DOHH2 (cell line): ENCODE data around the gene ARHGAP33.

ENCODE experiments used
- H3F3A ChIP-seq: fragments of 200-600 bp; sonication (generic), shearing (Covaris generic); 2 replicates; pipeline ENCODE4 v1.6.0; 2016; ENCODE audit warnings: antibody characterized with exemption, mild to moderate bottlenecking; ENCODE audit not compliant: control insufficient read depth, insufficient read depth
- H3K27ac ChIP-seq: fragments of 200-600 bp; sonication (generic); 2 replicates; pipeline ENCODE4 v1.5.1; 2014; ENCODE audit warnings: low read depth, mild to moderate bottlenecking, low read length, moderate library complexity
- H3K27me3 ChIP-seq: fragments of 200-600 bp; sonication (generic); 2 replicates; pipeline ENCODE4 v1.6.1; 2014; ENCODE audit warnings: mild to moderate bottlenecking, low read length, mixed read lengths; ENCODE audit not compliant: control insufficient read depth
- H3K36me3 ChIP-seq: fragments of 200-600 bp; sonication (generic); 2 replicates; pipeline ENCODE4 v1.6.1; 2014; ENCODE audit warnings: mild to moderate bottlenecking, low read length, moderate library complexity, mixed read lengths; ENCODE audit not compliant: control insufficient read depth
- H3K4me1 ChIP-seq: fragments of 200-600 bp; sonication (generic); 2 replicates; pipeline ENCODE4 v1.6.1; 2014; ENCODE audit warnings: mild to moderate bottlenecking, low read length, mixed read lengths; ENCODE audit not compliant: control insufficient read depth
- H3K4me2 ChIP-seq: fragments of 200-600 bp; sonication (generic); 2 replicates; pipeline ENCODE4 v1.6.0; 2014; ENCODE audit warnings: mild to moderate bottlenecking, low read length, moderate library complexity
- H3K4me3 ChIP-seq: fragments of 200-600 bp; sonication (generic); 2 replicates; pipeline ENCODE4 v1.5.1; 2014; ENCODE audit warnings: mild to moderate bottlenecking, low read length, mixed read lengths
- H3K79me2 ChIP-seq: fragments of 200-600 bp; sonication (generic); 2 replicates; pipeline ENCODE4 v1.6.1; 2014; ENCODE audit warnings: mild to moderate bottlenecking, low read length, mixed read lengths; ENCODE audit not compliant: control insufficient read depth
- H3K9me2 ChIP-seq: fragments of 200-600 bp; sonication (generic); replicated peaks from 2 replicates; pipeline ENCODE4 v1.6.1; 2014; ENCODE audit warnings: mild to moderate bottlenecking, low read length, mixed read lengths; ENCODE audit not compliant: control insufficient read depth
- H3K9me3 ChIP-seq: fragments of 200-600 bp; sonication (generic); 2 replicates; pipeline ENCODE4 v1.6.1; 2014; ENCODE audit warnings: antibody characterized with exemption, low read length, mixed read lengths; ENCODE audit not compliant: control insufficient read depth, insufficient read depth
- H4K20me1 ChIP-seq: fragments of 200-600 bp; sonication (generic); 2 replicates; pipeline ENCODE4 v1.6.0; 2014; ENCODE audit warnings: low read depth, mild to moderate bottlenecking, antibody characterized with exemption, low read length, moderate library complexity; ENCODE audit not compliant: control insufficient read depth, insufficient read depth
- CTCF ChIP-seq: fragments of 200-600 bp; sonication (generic); IDR thresholded peaks from one replicate; pipeline ENCODE4 v1.5.1; 2014; ENCODE audit warnings: antibody characterized with exemption, mild to moderate bottlenecking, low read depth, low read length; ENCODE audit not compliant: poor library complexity, severe bottlenecking
- EZH2phosphoT487 ChIP-seq: fragments of 200-600 bp; sonication (generic); IDR thresholded peaks from 2 replicates; pipeline ENCODE4 v1.6.1; 2017; ENCODE audit warnings: borderline replicate concordance, mild to moderate bottlenecking, antibody characterized with exemption, low read length, moderate library complexity, mixed read lengths

ARHGAP33 gene

GRCh38 chr19:35775298-35776101 is at the start of gene ARHGAP33:
ARHGAP33 (plus strand) TSS chr19:35775564; CDS start chr19:35775659, 95 bp downstream.
- no peaks in the 10 kb centered on the region for H3K9me3 ChIP-seq
- peaks cover 15% of the 10 kb centered on the region for H3K4me1 ChIP-seq
- no peaks in the 10 kb centered on the region for H3K9me2 ChIP-seq
- peak within 1 kb of the TSS; percentile 72 for H3K4me3 ChIP-seq
- H3K79me2 ChIP-seq: peaks cover 5% of the 10 kb centered on the region; the same call in 1 of the 2 replicates
- no peak within 1 kb of the TSS for H3K27ac ChIP-seq
- H4K20me1 ChIP-seq: no peaks in the 10 kb centered on the region
- peak within 1 kb of the TSS; percentile 62 for H3K4me2 ChIP-seq
- peaks cover 2% of the 10 kb centered on the region; the same call in 1 of the 2 replicates for H3F3A ChIP-seq
- H3K36me3 ChIP-seq: no peaks in the 10 kb centered on the region
- H3K27me3 ChIP-seq: no peaks in the 10 kb centered on the region
- TF ChIP-seq CTCF (no peak), EZH2phosphoT487 (no peak)

- no peaks in the 10 kb centered on the region for H3K9me2 ChIP-seq
- H3K27ac ChIP-seq: no peak overlapping the region
- no peak overlapping the region for H3K4me3 ChIP-seq
- peaks cover 96% of the 10 kb centered on the region for H3K36me3 ChIP-seq
- H3K4me1 ChIP-seq: no peaks in the 10 kb centered on the region
- 0 out of 2 replicates have a peak, but pooled peaks cover 3% of the 10 kb centered on the region for H3K79me2 ChIP-seq
- H3K4me2 ChIP-seq: no peak overlapping the region
- no peaks in the 10 kb centered on the region for H3K27me3 ChIP-seq
- H3F3A ChIP-seq: no peaks in the 10 kb centered on the region
- no peaks in the 10 kb centered on the region for H3K9me3 ChIP-seq
- TF ChIP-seq EZH2phosphoT487: no peak
- no peak for TF ChIP-seq CTCF
- no peaks in the 10 kb centered on the region for H4K20me1 ChIP-seq
These were observed 48.1 kb upstream of the ARHGAP33 start for GRCh38 chr19:35727053-35727955.

GRCh38 chr19:35727956-35728706 is 47.2 kb upstream of the ARHGAP33 start:
- peaks cover 96% of the 10 kb centered on the region for H3K36me3 ChIP-seq
- no peak overlapping the region for H3K4me3 ChIP-seq
- no peaks in the 10 kb centered on the region for H3K27me3 ChIP-seq
- no peaks in the 10 kb centered on the region for H4K20me1 ChIP-seq
- no peaks in the 10 kb centered on the region for H3K9me3 ChIP-seq
- TF ChIP-seq EZH2phosphoT487: no peak
- TF ChIP-seq CTCF: no peak
- H3K27ac ChIP-seq: no peak overlapping the region
- no peaks in the 10 kb centered on the region for H3K4me1 ChIP-seq
- H3F3A ChIP-seq: no peaks in the 10 kb centered on the region
- no peak overlapping the region for H3K4me2 ChIP-seq
- no peaks in the 10 kb centered on the region for H3K79me2 ChIP-seq
- no peaks in the 10 kb centered on the region for H3K9me2 ChIP-seq
